Esophagus (tissue), 2 donors: ENCODE measurements around the gene KIRREL3. TPM values are rescaled to one million over a fixed set of nuclear protein-coding genes. Genes with fewer than 3 reads are reported as not detected.

Experiments used
- H3K27ac ChIP-seq, 2 donors: one replicate each; pipeline ENCODE4 v1.5.1; 2013; ENCODE audit warnings: low read depth in 2 of 2, mild to moderate bottlenecking in 2 of 2, inconsistent platforms in 1 of 2, low read length in 1 of 2, moderate library complexity in 1 of 2
- H3K27me3 ChIP-seq, 2 donors: one replicate each; pipeline ENCODE4 v1.6.1; 2013; ENCODE audit warnings: low read length in 2 of 2, control low read depth in 1 of 2, mild to moderate bottlenecking in 1 of 2; ENCODE audit not compliant: insufficient read depth in 2 of 2, control insufficient read depth in 1 of 2
- H3K36me3 ChIP-seq, 2 donors: one replicate each; pipeline ENCODE4 v1.6.1; 2013; ENCODE audit warnings: low read length in 1 of 2; ENCODE audit not compliant: control insufficient read depth in 2 of 2, insufficient read depth in 2 of 2
- H3K4me1 ChIP-seq, 2 donors: one replicate each; pipeline ENCODE4 v1.6.1; 2013; ENCODE audit warnings: low read length in 1 of 2; ENCODE audit not compliant: control insufficient read depth in 2 of 2, insufficient read depth in 2 of 2
- H3K4me3 ChIP-seq, 2 donors: one replicate each; pipeline ENCODE4 v1.5.1; 2013; ENCODE audit warnings: low read length in 2 of 2, mild to moderate bottlenecking in 2 of 2, low read depth in 1 of 2, moderate library complexity in 1 of 2
- H3K9me3 ChIP-seq, 2 donors: one replicate each; pipeline ENCODE4 v1.6.1; 2013; ENCODE audit warnings: mild to moderate bottlenecking in 2 of 2, low read depth in 1 of 2, low read length in 1 of 2, moderate library complexity in 1 of 2; ENCODE audit not compliant: control insufficient read depth in 2 of 2, insufficient read depth in 1 of 2
- WGBS, 2 donors: extraction: QIAGEN DNeasy Blood & Tissue Kit; methylation state at CpG; one replicate each; pipeline ENCODE4 v1.1.7; 2013; 5-methylcytosine and 5-hydroxymethylcytosine counted together
- polyA plus RNA-seq, 2 donors: library from polyadenylated mRNA; stranded (reverse); fragments of 200-250 nt; gene quantifications; one replicate each; pipeline ENCODE4 v1.2.3, GENCODE V29; 2013
- donor health status: healthy with polysubstance abuse.
- donor health status: Bipolar disorder and iron deficiency.

The KIRREL3 gene
- polyA plus RNA-seq, 2 donors = 0.05 to 0.12 TPM

DNA sequence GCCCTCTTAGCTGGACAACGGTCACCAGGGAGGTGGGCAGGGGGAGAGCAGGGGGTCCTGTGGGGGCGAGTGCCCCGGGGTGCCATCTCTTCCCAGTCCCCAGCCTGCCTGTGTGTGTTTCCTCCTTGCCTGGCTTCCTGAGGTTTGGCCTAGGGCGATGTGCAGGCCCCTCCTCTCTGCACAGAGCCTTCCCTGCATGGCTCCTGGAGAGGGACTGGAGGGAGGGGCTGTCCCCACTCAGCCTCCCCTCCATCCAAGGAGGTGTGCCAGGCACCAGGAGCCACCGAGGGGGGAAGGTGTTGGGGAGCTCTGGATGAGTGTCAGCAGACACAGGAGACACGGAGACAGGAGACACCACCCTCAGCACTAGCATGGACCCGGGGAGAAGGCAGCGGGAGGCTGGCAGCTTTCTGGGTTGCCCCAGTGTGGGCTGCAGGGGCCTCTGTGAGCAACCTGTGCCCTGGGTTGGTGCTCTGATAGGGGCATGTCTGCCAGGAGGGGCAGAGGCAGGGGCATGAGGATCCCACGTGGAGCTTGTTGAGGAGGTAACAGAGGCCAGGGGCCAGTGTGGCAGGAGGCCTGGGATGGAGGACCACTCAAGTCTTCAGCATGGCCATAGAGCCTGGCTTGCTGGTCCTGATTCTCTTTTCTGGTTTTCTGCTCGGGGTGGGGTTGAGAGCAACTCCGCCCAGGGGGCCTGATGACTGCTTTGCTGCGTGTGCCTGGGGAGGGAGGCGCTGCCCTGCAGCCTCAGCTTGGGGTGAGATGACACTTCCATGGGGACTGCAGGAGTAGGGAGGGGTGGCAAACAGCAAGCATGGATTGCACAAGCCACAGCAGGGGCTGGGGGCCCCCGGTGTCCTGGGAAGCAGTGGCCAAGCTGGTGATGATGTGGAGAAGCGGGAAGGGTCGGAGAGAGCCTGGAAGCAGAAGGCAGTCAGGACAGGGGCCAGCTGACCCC is 566.3 kb downstream of the KIRREL3 start:
- Histone ChIP-seq H3K4me3 (no peak overlapping the region), H3K9me3 (no peaks in the 10 kb centered on the region), H3K36me3 (no peaks in the 10 kb centered on the region), H3K4me1 (peaks cover 0 to 10% of the 10 kb centered on the region in 2 donors), H3K27me3 (no peaks in the 10 kb centered on the region), H3K27ac (no peak overlapping the region)
- 72 to 78% methylated on average over 16 of the region's 16 CpGs for WGBS, 2 donors

DNA sequence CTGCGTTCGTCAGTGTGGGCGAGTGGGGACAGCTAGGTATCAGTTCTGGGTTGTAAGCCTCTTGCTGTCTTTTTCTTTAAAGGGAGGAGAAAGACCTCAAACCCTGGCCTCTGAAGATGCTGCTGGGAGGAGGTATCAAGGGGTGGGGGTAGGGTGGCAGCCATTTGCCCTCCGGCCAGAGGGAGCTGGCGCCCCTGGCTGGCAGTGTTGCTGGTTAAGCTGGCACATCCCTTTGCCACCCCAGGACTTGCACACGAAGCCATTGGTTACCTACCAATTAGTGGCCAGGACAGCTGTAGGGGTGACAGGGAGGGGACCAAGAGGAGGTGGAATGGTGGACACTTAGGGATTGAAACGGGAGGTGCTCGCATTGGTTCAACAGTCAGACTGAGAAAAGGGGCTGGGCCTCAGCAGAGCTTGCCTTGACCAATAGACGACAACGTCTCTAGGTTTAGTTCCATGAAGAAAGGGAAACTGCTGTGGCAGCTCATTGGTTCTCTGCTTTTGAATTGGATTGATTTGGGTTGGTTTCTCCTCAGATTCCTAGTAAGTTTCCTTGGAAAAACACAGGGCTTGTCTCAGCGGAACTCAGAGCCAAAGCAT is 567.2 kb downstream of the KIRREL3 start:
- Histone ChIP-seq H3K27me3 (no peaks in the 10 kb centered on the region), H3K27ac (no peak overlapping the region), H3K9me3 (no peaks in the 10 kb centered on the region), H3K36me3 (no peaks in the 10 kb centered on the region), H3K4me1 (peaks cover 0 to 10% of the 10 kb centered on the region in 2 donors), H3K4me3 (no peak overlapping the region)
- WGBS, 2 donors = 81 to 84% methylated on average over 11 of the region's 11 CpGs

DNA sequence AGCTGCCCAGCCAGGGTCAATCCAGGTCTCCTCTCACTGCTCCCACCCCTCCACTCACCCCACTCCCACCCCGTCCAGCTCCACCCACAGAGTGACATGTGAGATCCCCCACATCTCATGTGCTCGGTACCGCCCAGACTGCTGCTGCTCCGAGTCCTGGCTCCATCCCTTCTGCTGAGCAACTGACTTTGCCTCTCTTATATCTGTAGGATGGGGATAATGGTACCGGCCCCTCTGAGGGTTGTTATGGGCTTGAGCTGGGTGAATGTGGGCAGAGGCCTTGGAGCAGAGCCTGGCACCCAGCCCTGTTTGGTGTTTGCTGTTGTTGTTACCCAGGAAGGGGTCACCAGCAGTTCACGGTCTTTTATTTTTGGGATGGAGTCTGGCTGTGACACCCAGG is 568.0 kb downstream of the KIRREL3 start:
- no peaks in the 10 kb centered on the region for H3K27me3 ChIP-seq
- H3K4me1 ChIP-seq = peaks cover 0 to 10% of the 10 kb centered on the region in 2 donors
- peak overlapping the region; percentile 54 to 69 for H3K27ac ChIP-seq
- no peaks in the 10 kb centered on the region for H3K36me3 ChIP-seq
- H3K4me3 ChIP-seq = no peak overlapping the region
- WGBS, 2 donors = 79 to 83% methylated on average over 6 of the region's 6 CpGs
- no peaks in the 10 kb centered on the region for H3K9me3 ChIP-seq

DNA sequence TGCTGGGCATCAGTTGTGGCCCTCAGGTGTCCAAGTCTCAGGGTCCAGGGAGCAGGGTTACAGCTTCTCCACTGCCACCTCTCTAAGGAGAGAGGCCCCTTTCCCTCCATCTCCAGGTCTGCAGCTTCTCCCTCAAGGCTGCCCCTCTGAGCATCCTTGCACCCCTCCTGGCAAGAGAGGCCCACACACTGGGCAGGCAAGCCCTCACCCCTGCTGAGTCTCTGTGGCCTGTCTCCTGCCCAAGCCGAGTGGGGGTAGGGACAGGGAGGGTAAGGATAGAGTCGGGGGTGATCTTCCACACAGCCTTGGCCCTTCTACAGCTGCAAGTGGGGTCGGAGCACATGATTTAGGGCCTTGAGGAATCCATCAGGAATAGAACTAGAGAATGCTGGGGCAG is 568.5 kb downstream of the KIRREL3 start:
- Histone ChIP-seq H3K27ac (peak overlapping the region; percentile 54 to 69), H3K27me3 (no peaks in the 10 kb centered on the region), H3K9me3 (no peaks in the 10 kb centered on the region), H3K4me1 (peaks cover 0 to 10% of the 10 kb centered on the region in 2 donors), H3K36me3 (no peaks in the 10 kb centered on the region), H3K4me3 (no peak overlapping the region)
- 67 to 75% methylated on average over 3 of the region's 3 CpGs for WGBS, 2 donors

DNA sequence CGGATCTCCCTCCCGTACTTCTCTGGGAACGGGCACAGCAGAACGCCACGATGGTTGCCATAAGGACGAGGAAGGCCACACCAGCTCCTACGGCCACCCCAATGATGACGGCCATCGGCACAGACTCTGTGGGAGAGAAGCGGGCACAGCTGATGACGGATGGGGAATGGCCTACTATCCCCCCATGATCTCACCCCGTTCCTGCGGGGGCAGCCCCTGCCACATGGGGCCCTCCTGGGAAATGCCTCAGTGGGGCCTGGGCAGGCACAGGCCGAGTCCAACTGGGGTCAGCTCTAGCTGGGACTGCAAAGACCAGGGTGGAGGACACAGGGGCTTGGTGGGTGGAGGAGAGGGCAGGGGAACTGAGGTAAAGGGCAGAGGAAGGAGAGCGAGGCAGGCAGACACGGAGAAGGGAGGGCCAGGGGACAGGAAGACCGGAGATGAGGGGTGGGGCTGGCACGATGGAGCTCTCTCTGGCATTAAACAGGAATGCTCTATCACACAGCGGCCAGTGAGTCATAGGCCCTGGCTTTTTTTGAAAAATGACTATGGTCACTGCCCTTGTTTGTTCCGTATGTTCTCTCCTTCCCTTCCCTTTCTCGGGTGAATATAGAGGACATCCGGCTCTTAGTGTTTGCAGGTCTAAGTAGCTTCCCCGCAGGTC is 569.0 kb downstream of the KIRREL3 start:
- Histone ChIP-seq H3K4me3 (no peak overlapping the region), H3K9me3 (no peaks in the 10 kb centered on the region), H3K27ac (peak overlapping the region; percentile 54 to 69), H3K27me3 (no peaks in the 10 kb centered on the region), H3K36me3 (no peaks in the 10 kb centered on the region), H3K4me1 (peaks cover 0 to 8% of the 10 kb centered on the region in 2 donors)
- 74 to 79% methylated on average over 23 of the region's 23 CpGs for WGBS, 2 donors

DNA sequence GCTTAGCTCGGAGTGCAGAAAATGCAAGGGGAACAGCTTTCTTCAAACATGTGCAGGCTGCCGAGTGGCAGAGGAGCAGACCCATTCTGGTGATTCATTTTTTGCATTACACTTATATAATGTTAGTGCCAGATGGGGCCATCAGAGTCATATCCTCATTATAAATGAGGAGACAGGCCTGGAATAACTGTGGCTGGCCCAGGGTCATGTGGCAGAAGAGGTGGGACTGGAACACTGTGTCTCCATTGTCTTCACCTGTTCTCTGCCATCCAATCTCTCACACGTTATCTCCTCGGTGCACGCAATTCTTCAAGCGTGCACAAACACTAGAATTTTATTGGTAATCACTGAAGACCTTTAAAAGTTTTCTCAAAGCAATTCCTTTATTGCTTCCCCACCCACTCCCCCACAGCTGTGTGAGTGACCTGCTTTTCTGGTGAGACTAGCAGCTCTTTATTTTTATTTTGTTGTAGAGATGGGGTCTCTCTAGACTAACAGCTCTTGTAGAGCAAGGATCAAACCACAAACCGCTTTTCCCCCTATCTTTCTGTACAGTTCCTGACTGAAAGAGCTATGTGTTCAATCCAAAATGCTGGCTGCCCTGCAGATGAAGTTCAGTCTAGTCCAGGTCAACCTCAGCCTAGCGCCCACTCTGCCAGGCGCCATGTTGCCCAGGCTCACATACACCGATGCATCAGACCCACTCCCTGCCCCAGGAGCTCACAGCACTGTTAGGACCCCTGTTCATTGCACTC is 569.8 kb downstream of the KIRREL3 start:
- no peak overlapping the region for H3K4me3 ChIP-seq
- no peaks in the 10 kb centered on the region for H3K27me3 ChIP-seq
- H3K4me1 ChIP-seq = peaks cover 0 to 6% of the 10 kb centered on the region in 2 donors
- H3K9me3 ChIP-seq = no peaks in the 10 kb centered on the region
- WGBS, 2 donors = 86 to 91% methylated on average over 10 of the region's 10 CpGs
- no peaks in the 10 kb centered on the region for H3K36me3 ChIP-seq
- H3K27ac ChIP-seq = no peak overlapping the region

DNA sequence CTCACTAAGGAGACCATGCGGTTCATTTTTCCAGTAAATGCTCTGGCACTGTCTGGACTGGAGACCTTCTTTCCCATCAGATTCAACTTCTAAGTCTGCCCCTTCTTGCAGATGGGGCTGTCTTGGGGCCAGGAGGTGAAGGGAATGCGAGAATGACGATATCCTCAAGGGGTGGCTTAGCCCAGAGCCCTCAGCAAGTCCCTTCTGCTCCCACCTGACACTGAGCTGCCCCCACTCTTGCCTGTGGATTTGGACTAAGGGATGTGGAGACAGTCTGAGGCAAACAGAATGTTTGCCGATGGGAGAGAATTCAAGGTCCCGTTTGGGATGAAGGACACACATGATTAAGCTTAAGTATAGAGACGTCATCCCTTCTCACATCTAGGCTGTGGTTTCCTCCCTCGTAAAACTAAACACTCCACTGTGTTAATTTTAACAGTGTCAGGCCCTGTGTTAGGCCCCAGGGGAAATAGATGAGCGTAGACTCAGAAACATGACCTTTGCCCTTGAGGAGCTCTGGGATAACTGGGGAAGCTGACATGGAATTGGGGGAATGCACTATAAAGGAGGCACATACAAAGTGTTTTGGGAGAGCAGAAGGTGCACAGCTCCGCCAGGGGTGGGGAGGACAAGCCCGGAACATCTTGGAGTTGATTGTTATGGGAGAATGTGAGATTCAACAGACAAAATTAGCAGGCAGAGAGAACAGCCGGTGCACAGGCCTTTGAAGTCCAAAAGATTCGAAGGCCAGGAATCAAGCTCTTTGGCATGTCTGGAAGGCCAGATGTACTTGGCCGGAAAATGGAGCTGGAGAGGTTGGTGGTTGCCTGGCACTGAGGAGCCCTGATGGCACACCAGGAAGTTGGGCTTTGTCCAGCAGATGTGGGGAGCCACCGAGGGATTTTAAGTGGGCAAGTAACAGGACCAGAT is 573.5 kb downstream of the KIRREL3 start:
- 56 to 59% methylated on average over 14 of the region's 14 CpGs for WGBS, 2 donors
- H3K9me3 ChIP-seq = no peaks in the 10 kb centered on the region
- H3K27me3 ChIP-seq = no peaks in the 10 kb centered on the region
- no peaks in the 10 kb centered on the region for H3K36me3 ChIP-seq
- H3K4me3 ChIP-seq = no peak overlapping the region
- H3K4me1 ChIP-seq = peaks cover 0 to 3% of the 10 kb centered on the region in 2 donors
- H3K27ac ChIP-seq = no peak overlapping the region

DNA sequence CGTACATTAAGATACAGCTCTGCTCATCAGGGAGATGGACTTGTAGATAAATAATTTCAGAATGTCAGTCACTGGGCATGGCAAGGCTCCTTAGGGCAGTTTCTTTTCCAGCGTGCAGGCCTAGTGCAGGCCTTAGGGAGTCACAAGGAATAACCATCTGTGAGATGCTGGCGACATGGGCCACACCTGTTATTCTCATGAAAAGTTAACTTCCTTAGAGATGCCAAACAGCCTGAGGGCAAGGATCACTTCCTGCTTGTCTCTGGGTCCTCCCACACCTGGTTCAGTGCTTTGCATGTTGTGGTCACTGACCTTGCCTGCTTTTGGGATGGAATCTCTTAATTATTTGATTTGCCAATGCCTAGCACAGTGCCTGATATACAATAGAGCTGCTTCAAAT is 574.5 kb downstream of the KIRREL3 start:
- H3K27ac ChIP-seq = no peak overlapping the region
- peaks cover 0 to 4% of the 10 kb centered on the region in 2 donors for H3K4me1 ChIP-seq
- 69 to 81% methylated on average over 3 of the region's 3 CpGs for whole genome bisulfite sequencing, 2 donors
- H3K36me3 ChIP-seq = no peaks in the 10 kb centered on the region
- no peak overlapping the region for H3K4me3 ChIP-seq
- H3K9me3 ChIP-seq = no peaks in the 10 kb centered on the region
- H3K27me3 ChIP-seq = no peaks in the 10 kb centered on the region
